ENCODE data around the gene RER1. TPM values are rescaled to one million over a fixed set of nuclear protein-coding genes. Genes with fewer than 3 reads are reported as not detected.

Gene RER1
- total RNA-seq, 1 experiment from 2014 or later: 110 TPM

DNA sequence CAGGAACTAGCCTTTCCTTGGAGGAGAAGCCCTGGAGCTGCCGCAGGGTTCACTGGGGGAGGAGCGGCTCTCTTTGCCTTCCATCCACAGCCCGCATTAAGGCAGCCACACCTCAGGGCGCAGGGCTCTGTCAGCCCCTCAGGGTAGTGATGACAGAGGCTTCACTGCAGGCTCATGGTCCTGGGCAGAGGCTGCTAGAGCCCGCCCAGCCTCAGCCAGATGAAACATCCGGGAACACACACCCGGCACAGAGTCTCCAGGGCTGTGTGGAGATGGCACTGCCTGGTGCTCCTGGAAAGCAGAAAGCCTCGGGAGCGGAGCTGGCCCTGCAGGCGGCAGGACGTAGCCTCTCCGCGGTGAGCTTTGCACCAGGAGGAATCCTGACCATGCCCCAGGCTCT lies 50.1 kb downstream of the RER1 start:
- Histone ChIP-seq H3K4ac (ENCODE audit: low read depth, low read length) (no peak overlapping the region), H3K27me3 (ENCODE audit: insufficient read depth, low read length) (peaks cover 14% of the 10 kb centered on the region; the same call in 1 of the 2 replicates), H3K18ac (ENCODE audit: insufficient read length, low read depth, low read length) (no peak overlapping the region), H3K4me1 (ENCODE audit: insufficient read depth, low read length) (no peaks in the 10 kb centered on the region), H2AFZ (ENCODE audit: low read length) (no peak overlapping the region), H2AK5ac (ENCODE audit: insufficient read length, low read length) (no peak overlapping the region), H3K9me3 (ENCODE audit: control insufficient read depth, low read depth, low read length) (no peaks in the 10 kb centered on the region), H4K8ac (replicated peaks; ENCODE audit: insufficient read length, low read depth, low read length) (no peak overlapping the region), H3K9ac (ENCODE audit: extremely low read depth, insufficient read length, low read length) (no peak overlapping the region), H2BK5ac (ENCODE audit: insufficient read length, low read length) (no peak overlapping the region), H3K56ac (ENCODE audit: insufficient read length, low read depth, low read length) (no peak overlapping the region), H2BK12ac (ENCODE audit: insufficient read length, low read depth, low read length) (no peak overlapping the region), H3K23me2 (ENCODE audit: insufficient read length, low read depth, low read length, poor library complexity, severe bottlenecking) (peaks cover 6% of the 10 kb centered on the region), H4K91ac (ENCODE audit: insufficient read length, low read depth, low read length) (no peak overlapping the region), H2BK20ac (ENCODE audit: low read depth, low read length, poor library complexity, severe bottlenecking) (no peak overlapping the region), H2BK120ac (ENCODE audit: low read depth, low read length, poor library complexity, severe bottlenecking) (no peak overlapping the region), H3K23ac (ENCODE audit: insufficient read length, low read depth, low read length) (no peak overlapping the region), H4K20me1 (ENCODE audit: control insufficient read depth, insufficient read depth, insufficient read length) (no peaks in the 10 kb centered on the region), H4K5ac (ENCODE audit: insufficient read length, low read depth, low read length) (no peak overlapping the region), H3K79me2 (ENCODE audit: insufficient read depth, low read length) (no peaks in the 10 kb centered on the region), H3K27ac (ENCODE audit: insufficient read length, low read depth, low read length) (no peak overlapping the region), H3T11ph (ENCODE audit: low read length) (no peak overlapping the region), H3K79me1 (ENCODE audit: insufficient read depth, low read depth, low read length, poor library complexity, severe bottlenecking) (no peaks in the 10 kb centered on the region), H3K4me2 (ENCODE audit: insufficient read depth, insufficient read length, low read length) (no peak overlapping the region), H3K14ac (ENCODE audit: insufficient read depth, low read length) (no peak overlapping the region), H2BK15ac (ENCODE audit: low read depth, low read length) (no peak overlapping the region)
- no peak for TF ChIP-seq CTCF (conservative IDR thresholded peaks at IDR 0.05)
- no CpG with 5 or more reads among the region's 13 CpGs for WGBS (ENCODE audit: extremely low coverage, insufficient read length, low lambda C conversion rate)
- Mint-ChIP-seq H3K27me3 (ENCODE audit: low read depth) (peaks cover 54% of the 10 kb centered on the region), H3K4me3 (no peak overlapping the region), H3K36me3 (ENCODE audit: insufficient read depth in 1 of 3, low read depth in 3 of 3) (no peaks in the 10 kb centered on the region), H3K9me3 (no peaks in the 10 kb centered on the region), H3K27ac (no peak overlapping the region), H3K4me1 (no peaks in the 10 kb centered on the region; a peak in 2 of 4 replicates)
- DNase-seq: no peak
